AG09319 (cell line): Measurements from ENCODE around the gene IQGAP2.

Experiments used
- DNase-seq: peaks from one replicate; pipeline ENCODE4 v3.0.0-alpha.2; 2010; ENCODE audit warnings: low read depth; ENCODE audit errors: extremely low read depth
- TF ChIP-seq, protein P1 (sequence below): IDR thresholded peaks from 2 replicates; pipeline ENCODE4 v1.5.1; 2011; ENCODE audit warnings: low read depth, mild to moderate bottlenecking, inconsistent platforms, low read length, moderate library complexity

Gene IQGAP2

DNA sequence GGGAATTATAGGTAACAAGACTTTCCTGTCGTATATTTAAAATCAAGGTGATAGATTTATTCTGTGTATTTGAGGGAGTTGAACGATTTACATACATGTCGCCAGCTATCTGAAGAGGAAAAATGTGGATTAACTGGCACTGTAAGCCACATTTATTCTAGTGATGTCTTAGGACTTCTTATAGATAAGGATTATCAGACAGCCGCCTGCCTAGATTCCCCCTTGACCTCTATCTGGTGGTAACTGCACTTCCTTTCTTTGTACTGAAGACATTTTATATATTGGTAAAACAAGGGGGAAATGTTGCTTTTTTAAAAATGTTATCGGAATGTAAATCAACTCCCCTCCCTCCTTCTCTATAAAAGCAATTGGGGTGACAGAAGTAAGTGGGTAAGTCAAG lies 259.4 kb downstream of the IQGAP2 start:
- no peak for DNase-seq
- TF ChIP-seq, protein P1, sequence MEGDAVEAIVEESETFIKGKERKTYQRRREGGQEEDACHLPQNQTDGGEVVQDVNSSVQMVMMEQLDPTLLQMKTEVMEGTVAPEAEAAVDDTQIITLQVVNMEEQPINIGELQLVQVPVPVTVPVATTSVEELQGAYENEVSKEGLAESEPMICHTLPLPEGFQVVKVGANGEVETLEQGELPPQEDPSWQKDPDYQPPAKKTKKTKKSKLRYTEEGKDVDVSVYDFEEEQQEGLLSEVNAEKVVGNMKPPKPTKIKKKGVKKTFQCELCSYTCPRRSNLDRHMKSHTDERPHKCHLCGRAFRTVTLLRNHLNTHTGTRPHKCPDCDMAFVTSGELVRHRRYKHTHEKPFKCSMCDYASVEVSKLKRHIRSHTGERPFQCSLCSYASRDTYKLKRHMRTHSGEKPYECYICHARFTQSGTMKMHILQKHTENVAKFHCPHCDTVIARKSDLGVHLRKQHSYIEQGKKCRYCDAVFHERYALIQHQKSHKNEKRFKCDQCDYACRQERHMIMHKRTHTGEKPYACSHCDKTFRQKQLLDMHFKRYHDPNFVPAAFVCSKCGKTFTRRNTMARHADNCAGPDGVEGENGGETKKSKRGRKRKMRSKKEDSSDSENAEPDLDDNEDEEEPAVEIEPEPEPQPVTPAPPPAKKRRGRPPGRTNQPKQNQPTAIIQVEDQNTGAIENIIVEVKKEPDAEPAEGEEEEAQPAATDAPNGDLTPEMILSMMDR = no peak

DNA sequence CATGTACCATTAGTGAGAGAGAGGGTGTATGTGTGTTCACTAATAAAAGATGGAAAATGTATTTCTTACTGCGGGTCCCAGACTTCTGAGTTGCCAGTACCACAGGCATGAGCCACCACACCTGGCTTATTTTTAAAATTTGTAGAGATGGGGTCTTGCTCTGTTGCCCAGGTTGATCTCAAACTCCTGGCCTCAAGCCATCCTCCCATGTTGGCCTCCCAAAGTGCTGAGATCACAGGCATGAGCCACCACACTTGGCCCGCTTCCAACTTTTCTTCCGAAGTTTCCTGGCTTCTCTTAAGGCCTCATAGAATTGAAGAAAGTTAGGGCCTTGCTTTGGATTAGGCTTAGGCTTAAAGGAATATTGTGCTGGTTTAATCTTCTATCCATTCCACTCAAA lies 260.5 kb downstream of the IQGAP2 start:
- TF ChIP-seq, protein P1 = no peak
- DNase-seq = no peak

DNA sequence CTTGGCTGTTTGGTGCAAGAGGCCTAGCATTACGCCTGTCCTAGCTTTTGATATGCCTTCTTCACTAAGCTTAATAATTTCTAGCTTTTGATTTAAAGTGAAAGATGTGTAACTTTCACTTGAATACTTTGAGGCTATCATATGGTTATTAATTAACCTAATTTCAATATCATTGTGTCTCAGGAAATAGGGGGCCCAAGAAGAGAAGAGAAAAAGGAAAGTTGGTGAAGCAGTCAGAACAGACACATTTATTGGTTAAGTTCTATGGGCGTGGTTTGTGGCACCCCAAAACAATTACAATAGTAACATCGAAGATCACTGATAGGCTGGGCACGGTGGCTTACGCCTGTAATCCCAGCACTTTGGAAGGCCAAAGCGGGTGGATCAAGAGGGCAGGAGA lies 261.0 kb downstream of the IQGAP2 start:
- no peak for DNase-seq
- TF ChIP-seq, protein P1 = no peak

DNA sequence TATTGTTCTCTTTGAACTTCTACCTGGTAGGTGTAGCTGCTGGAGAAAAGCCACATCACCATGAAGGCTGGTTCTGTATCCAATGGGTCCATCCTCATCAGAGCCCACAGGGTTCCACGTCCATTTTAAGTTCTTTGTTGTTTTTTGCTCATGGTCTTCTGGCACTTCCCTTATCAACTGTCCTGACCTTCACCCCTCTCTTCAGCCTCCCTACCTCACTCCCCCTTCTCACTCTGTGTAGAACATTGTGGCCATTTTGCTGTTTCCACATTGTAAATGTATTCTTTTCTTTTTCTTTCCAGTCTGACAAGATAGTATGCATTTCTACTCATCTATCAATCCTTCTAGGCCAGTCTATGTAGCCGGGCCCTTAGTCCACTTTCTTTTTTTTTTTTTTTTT lies 264.4 kb downstream of the IQGAP2 start:
- TF ChIP-seq, protein P1 = no peak
- DNase-seq = no peak

DNA sequence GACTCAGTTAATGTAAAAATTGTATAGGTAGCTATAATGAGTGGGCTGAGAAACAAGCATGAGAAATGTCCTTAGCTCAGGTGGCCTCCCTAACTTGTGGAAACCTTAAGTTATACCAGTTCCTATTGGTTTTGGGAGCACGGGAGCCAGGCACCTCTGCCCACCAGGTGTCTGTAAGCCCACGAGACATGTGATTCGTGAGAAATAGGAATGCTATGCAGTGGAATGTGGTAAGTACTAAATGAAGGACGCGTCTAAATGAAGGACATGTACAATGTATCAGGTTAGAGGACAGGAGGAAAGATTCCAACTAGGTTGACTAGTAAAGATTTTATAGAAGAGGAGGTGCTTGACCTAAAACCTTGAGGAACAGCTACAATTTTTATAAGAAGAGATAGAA lies 266.2 kb downstream of the IQGAP2 start:
- DNase-seq = no peak
- TF ChIP-seq, protein P1 = no peak

DNA sequence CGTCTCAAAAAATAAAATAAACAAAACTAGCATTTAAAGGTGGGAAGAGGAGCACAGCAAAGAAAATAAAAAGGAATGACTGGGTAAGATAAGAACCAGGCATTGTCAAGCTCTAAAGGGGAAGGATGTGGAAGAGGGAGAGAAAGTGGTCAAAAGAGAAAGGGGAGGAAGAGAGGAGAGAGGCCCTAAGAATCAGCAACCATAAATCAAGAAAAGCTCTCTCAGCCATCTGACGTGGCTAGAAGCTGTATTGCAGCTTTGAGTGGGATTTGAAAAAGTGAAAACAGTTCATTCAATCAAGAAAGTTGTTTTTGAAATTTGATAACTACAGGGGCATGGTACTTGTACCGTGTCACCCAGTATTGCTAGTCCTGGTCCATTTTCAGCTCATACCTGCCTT lies 267.4 kb downstream of the IQGAP2 start:
- no peak for DNase-seq
- TF ChIP-seq, protein P1 = no peak

DNA sequence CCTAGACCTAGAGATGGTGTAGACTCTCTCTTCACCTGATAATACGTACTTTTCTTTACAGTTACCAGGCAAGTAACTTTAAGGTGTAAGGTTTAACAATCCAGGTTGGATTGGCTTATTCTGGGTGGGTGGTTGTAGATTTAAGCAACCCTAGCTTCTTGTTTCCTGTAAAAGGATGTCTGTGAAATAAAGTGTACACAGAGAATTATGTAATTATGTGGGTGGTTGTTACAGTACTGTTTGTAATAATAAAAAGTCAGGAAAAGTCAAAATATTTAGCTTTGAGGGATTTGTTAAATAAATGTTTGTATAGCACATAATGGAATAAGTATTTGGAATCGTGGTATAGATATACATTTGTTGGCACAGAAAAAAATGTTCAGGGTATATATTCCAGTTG lies 269.2 kb downstream of the IQGAP2 start:
- TF ChIP-seq, protein P1 = no peak
- no peak for DNase-seq

DNA sequence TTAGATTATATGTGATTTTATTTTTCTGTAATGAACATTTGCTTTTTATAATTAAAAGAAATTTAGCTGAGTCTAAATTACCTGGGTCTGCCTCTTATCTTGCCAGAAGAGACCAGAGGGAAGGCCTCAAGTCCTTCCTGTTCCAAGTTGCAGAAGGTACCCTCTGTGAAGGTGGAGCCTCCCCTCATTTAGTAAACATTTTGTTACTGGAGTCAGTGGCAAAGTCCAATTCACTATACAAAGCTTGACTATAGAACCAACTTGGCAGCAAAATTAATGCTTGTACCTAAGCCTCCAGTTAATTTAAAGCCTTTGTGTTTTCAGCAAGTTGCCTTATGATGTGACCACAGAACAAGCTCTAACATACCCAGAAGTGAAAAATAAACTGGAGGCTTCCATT lies 270.0 kb downstream of the IQGAP2 start:
- TF ChIP-seq, protein P1 = no peak
- DNase-seq = no peak
